CD4-positive, alpha-beta T cell treated with Interleukin-4 for 4 hours (primary cell): ENCODE results near the gene STK32B.

ENCODE experiments used
- DNase-seq: peaks from one replicate; pipeline ENCODE4 v3.0.0-alpha.2; 2020

Gene STK32B

GRCh38 chr4:5072948-5073347 lies 21.7 kb downstream of the STK32B start:
- DNase-seq, result no peak

- no peak for DNase-seq
Observed at GRCh38 chr4:5078009-5078408, 26.7 kb downstream of the STK32B start.

GRCh38 chr4:5079581-5079980 lies 28.3 kb downstream of the STK32B start:
- no peak for DNase-seq

- DNase-seq, result no peak
Observed at GRCh38 chr4:5081441-5081999, 30.2 kb downstream of the STK32B start.

DNA sequence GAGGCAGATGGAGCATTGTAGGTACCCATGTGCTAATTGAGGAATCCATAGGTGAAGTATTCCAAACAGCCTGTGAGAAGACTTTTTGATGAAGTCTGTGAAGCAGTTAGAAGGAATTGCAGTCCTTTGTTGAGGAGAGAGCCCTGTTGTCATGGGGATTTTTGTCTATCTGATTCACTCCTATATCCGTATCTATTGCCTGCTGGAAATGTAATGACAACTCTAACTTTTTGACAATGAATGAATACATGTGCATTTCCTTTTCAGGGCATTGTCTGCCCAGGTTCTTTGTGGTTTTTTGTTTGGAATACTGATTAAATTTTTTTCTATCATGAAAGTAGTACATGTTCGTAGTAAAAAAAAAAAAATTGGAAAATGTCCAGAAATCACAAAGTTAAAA lies 31.1 kb downstream of the STK32B start:
- no peak for DNase-seq

DNA sequence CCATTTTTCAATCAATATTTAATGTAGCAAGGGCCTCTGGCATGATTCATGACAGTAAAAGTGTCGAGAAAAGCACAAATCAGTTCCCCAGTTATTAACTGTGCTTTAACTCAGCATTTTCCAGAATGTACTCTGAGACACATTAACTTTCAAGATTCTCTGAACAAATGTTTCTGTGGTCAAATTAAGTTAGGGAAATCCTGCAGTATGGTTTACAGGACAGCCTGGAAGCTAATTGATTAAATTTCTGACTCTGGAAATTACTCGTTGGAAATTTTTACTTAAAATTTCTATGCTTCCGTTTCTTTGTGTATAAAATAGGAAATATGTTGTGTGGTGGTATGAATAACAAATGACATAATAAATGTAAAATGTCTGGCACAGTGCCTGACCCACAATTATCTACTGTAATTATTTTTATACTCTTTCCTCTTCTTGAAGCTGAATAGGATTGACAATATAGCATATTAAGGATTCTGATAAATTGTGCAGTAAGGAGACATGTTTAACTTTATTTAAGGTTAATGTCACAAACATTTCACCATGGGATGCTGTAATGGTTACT lies 33.7 kb downstream of the STK32B start:
- DNase-seq, result no peak

DNA sequence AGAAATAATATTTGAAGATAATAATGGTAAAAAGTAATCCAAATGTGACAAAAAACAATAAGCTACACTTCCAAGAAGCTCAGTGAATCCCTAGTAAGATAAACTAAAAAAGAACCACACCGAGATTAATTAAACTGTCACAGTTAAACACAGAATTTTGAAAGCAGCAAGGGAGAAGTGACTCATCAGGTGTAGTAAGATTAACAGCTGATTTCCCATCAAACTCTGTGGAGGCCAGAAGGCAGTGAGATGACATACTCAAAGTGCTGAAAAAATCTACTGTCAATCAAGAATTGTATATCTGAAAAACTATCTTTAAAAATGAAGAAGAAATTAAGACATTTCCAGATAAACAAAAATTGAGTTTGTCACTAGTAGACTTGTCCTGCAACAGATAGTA lies 35.3 kb downstream of the STK32B start:
- DNase-seq, result no peak

DNA sequence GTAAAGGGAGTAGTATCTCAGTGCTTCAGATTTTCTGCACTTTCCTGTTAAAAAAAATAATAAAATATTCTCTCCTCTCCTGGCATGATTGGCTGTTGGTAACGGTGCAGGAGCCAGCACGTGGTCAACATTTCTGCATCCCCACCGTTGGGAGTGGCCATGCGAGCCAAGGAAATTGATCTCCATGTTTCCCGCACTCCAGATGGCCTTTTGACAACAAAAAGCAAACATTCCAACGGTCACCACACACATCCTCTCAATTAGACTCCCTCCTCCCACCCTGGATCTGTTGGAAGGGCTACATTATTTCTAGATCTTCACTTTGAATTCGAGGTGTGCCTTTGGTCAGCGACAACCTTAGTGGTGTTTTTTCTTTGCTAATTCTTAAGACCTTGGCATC lies 45.0 kb downstream of the STK32B start:
- DNase-seq, result no peak

GRCh38 chr4:5098176-5098575 lies 46.9 kb downstream of the STK32B start:
- DNase-seq, result no peak

GRCh38 chr4:5100336-5100735 lies 49.1 kb downstream of the STK32B start:
- no peak for DNase-seq

DNA sequence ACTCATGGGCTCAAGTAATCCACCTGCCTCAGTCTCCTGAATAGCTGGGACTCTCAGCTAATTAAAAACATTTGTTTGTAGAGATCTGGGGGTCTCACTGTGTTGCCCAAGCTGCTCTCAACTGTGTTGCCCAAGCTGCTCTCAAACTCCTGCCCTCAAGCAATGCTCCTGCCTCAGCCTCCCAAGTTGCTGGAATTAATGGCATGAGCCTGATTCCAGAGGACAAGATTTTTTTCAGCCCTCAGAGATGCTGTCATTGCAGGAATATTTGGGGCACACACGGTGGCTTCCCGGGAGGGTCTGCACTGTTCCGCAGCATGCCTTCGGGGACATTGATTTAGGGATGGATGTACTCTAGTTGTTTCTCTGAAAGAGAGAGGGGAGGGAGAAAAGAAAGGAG lies 49.7 kb downstream of the STK32B start:
- no peak for DNase-seq

- DNase-seq, result no peak
Observed at GRCh38 chr4:5101571-5101970, 50.3 kb downstream of the STK32B start.

DNA sequence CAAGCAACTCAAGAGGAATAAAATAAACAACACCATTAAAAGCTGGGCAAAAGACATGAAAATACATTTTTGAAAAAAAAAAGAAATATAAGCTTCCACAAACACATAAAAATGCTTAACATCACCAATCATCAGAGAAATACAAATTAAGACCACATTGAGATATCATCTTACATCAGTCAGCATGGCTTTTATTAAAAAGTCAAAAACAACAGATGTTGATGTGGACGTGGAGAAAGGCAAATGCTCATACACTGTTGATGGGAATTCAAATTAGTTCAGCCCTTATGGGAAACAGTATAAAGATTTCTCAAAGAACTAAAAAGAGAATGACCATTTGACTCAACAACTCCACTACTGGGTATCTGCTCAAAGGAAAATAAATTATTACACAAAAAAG lies 59.6 kb downstream of the STK32B start:
- DNase-seq, result no peak

DNA sequence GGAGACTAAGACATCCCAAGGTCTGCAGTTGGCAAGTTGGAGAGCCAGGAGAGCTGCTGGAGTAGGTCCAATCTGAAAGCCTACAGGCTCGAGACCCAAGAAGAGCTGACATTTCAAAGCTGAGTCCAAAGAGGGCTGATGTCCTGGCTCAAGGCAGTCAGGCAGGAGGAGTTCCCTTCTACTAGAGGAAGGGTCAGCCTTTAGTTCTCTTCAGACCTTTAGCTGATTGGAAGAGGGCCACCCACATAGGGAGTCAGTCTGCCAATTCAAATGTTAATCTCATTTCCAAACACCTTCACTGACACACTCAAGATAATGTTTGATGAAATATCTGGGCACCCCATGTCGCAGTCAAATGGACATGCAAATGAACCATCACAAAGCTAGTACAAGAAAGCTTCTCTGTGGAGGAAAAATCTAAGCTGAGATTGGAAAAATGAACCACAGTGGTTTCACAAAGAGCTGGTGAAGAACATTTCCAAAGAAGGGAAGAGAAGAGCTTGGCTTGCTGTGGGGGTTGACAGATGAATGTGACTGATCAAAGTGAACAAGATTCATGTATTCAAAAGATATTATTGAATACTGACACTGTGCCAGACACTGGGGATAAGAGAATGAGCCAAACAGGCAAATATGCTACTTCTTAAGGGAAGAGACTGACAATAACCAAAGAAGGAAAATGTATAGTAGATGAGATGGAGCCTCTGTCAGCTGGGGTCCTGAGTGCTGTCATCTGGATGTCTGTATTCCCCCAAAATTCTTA lies 61.2 kb downstream of the STK32B start:
- no peak for DNase-seq

DNA sequence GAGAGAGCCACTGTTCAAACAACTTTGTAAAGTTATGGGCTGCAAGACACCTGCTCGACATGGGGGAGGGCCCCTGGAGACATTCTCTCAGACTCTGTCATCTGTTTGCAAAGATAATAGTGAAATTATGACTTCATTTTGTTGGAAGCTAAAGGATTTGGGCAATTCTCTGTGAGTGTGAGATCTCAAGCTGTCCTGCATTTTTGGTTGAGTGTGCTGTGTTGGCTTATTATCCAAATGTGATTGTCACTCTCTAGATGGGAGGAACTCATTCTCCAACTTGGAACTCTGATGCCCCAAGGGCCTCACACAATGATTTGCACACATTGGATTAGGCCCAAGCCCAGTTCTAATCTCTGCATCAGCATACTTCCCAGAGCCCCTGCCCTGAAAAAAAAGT lies 63.7 kb downstream of the STK32B start:
- DNase-seq, result no peak

- DNase-seq, result no peak
Observed at GRCh38 chr4:5118091-5118786, 67.0 kb downstream of the STK32B start.

GRCh38 chr4:5118994-5119835 lies 67.9 kb downstream of the STK32B start:
- DNase-seq, result no peak

GRCh38 chr4:5120067-5120466 lies 68.8 kb downstream of the STK32B start:
- no peak for DNase-seq

DNA sequence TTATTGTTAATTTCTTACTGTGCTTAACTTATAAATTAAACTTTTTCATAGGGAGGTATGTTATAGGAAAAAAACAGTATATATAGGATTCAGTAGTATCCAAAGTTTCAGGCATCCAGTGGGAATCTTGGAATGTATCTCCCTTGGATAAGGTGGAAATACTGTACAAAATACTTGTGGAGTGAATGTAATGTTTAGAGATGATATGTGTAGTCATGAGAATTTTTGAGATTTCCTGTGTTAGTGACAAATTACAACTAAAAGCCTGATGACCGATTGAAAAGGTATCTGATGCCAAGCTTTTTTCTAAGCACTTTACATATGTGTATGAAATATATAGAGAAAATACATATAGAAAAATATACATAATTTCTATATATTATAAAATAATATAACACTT lies 69.2 kb downstream of the STK32B start:
- DNase-seq, result no peak

GRCh38 chr4:5122114-5122513 lies 70.8 kb downstream of the STK32B start:
- DNase-seq, result no peak

- DNase-seq, result no peak
Observed at GRCh38 chr4:5124876-5125275, 73.6 kb downstream of the STK32B start.

- no peak for DNase-seq
Observed at GRCh38 chr4:5125321-5125720, 74.0 kb downstream of the STK32B start.

DNA sequence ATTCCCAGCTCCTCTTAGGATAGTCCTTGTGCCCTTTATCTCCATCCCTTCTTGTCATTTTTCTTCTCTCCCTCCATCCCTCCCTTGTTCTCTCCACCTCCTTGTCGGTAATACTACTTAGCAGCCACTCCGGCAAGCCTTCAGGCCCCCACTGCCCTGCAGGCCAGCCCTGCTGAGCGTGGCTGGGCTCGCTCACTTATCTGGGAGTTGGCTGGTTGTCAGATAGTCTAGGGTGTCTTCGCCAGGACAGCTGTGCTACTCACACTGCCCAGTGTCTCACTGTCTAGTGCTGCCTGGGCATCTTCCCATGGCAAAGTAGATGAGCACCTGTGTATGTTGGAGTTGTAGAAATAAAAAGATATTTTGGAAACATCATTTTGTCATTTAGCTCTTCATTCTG lies 75.0 kb downstream of the STK32B start:
- DNase-seq, result no peak
